HepG2 (cell line): ENCODE measurements around the gene GPATCH3. TPM values are rescaled to one million over a fixed set of nuclear protein-coding genes. Genes with fewer than 3 reads are reported as not detected.

Source experiments
- FOXP1 ChIP-seq, 2 experiments: fragments of 450-650 bp in 1 of 2; IDR thresholded peaks; 2 replicates each; pipeline ENCODE4 v1.6.1; 2017 to 2018; ENCODE audit warnings: antibody characterized with exemption in 1 of 2
- IRX3 ChIP-seq: sonication (generic); formaldehyde crosslinking; IDR thresholded peaks from 2 replicates; pipeline ENCODE4 v1.8.1; 2023; ENCODE audit warnings: mild to moderate bottlenecking, low read depth, missing genetic modification reagents, borderline replicate concordance
- MXI1 ChIP-seq: IDR thresholded peaks from 3 replicates; pipeline ENCODE4 v1.6.1; 2012; ENCODE audit warnings: low read depth, low read length, inconsistent platforms, borderline replicate concordance
- NFE2L2 ChIP-seq: fragments of 150-350 bp; IDR thresholded peaks from 2 replicates; pipeline ENCODE4 v1.6.1; 2014; ENCODE audit warnings: low read length
- ZHX1 ChIP-seq: sonication (generic); formaldehyde crosslinking; IDR thresholded peaks from 2 replicates; pipeline ENCODE4 v1.8.1; 2022; ENCODE audit warnings: low read depth, mild to moderate bottlenecking, missing genetic modification reagents
- polyA plus RNA-seq, 8 experiments: library from polyadenylated mRNA; depleted of rRNA in 3 of 8; stranded (reverse) in 7 of 8; unstranded in 1 of 8; fragments of >200 nt; fragmentation: Illumina TruSeq in 4 of 8; extraction: Trizol in 4 of 8; gene quantifications; 2 replicates each; pipeline versions ENCODE4 v1.2.1 to v1.2.3, GENCODE V29; 2011 to 2016; ENCODE audit warnings: low read depth in 4 of 8, missing spikeins in 1 of 8, mixed read lengths in 1 of 8; ENCODE audit not compliant: insufficient read depth in 1 of 8
- total RNA-seq, 5 experiments: library from RNA; depleted of rRNA; stranded (reverse); fragments of >200 nt; fragmentation: Illumina TruSeq; extraction: Trizol; gene quantifications; 2 replicates each; pipeline ENCODE4 v1.2.3, GENCODE V29; 2016; ENCODE audit warnings: low read depth in 1 of 5
- TF ChIP-seq, protein P1 (sequence below): sonication (generic); formaldehyde crosslinking; IDR thresholded peaks from 2 replicates; pipeline ENCODE4 v1.4.0; 2020; ENCODE audit warnings: mild to moderate bottlenecking, missing genetic modification reagents
- TF ChIP-seq, protein P2 (sequence below): sonication (generic); formaldehyde crosslinking; IDR thresholded peaks from 2 replicates; pipeline ENCODE4 v1.5.1; 2020; ENCODE audit warnings: missing genetic modification reagents, mild to moderate bottlenecking, borderline replicate concordance

Gene GPATCH3
- total and polyA plus RNA-seq, 2 of the 13 experiments (the other 11 are each of a cell fraction or from before 2014, with no cell fraction given) = 8.3 to 11.0 TPM

- TF ChIP-seq, protein P1, sequence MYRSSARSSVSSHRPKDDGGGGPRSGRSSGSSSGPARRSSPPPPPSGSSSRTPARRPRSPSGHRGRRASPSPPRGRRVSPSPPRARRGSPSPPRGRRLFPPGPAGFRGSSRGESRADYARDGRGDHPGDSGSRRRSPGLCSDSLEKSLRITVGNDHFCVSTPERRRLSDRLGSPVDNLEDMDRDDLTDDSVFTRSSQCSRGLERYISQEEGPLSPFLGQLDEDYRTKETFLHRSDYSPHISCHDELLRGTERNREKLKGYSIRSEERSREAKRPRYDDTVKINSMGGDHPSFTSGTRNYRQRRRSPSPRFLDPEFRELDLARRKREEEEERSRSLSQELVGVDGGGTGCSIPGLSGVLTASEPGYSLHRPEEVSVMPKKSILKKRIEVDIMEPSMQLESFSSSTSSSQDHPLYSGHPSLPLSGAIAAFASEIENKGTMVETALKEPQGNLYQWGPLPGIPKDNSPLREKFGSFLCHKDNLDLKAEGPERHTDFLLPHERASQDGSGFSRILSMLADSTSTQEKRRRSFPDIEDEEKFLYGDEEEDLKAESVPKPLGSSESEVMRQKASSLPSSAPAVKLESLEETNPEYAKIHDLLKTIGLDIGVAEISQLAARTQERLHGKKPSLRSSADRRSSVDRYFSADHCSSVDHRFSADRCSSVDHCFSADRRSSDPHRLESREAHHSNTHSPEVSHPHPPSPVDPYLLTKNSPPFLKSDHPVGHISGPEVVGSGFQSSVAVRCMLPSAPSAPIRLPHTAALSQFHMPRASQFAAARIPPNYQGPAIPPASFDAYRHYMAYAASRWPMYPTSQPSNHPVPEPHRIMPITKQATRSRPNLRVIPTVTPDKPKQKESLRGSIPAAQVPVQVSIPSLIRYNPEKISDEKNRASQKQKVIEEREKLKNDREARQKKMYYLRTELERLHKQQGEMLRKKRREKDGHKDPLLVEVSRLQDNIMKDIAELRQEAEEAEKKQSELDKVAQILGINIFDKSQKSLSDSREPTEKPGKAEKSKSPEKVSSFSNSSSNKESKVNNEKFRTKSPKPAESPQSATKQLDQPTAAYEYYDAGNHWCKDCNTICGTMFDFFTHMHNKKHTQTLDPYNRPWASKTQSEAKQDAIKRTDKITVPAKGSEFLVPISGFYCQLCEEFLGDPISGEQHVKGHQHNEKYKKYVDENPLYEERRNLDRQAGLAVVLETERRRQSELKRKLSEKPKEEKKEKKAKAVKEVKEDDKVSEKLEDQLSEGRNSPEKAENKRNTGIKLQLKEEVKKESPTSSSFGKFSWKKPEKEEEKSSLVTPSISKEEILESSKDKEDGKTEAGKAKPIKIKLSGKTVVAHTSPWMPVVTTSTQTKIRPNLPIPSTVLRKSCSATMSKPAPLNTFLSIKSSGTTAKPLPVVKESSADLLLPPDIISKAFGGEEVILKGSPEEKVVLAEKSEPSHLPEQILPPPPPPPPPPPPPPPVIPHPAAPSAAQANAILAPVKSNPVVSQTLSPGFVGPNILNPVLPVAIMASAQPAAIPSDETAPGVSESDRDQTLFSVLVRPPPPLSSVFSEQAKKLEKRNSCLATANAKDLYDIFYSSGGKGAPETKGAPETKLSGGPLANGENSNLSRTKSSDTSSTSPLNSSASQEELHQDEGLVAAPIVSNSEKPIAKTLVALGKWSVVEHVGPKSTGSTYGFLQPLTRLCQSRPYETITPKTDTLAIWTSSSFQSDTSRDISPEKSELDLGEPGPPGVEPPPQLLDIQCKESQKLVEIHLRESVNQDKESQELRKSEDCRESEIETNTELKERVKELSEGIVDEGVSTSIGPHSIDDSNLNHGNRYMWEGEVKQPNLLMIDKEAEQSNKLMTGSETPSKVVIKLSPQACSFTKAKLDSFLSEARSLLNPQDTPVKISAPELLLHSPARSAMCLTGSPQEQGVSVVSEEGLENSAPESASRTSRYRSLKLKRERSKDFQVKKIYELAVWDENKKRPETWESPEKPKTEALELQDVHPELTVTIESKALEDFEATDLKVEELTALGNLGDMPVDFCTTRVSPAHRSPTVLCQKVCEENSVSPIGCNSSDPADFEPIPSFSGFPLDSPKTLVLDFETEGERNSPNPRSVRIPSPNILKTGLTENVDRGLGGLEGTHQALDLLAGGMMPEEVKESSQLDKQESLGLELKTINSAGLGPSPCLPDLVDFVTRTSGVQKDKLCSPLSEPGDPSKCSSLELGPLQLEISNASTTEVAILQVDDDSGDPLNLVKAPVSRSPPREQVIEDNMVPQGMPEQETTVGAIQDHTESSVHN (CRISPR knock-in tag) = no peak; the same call in 1 of the 2 replicates
- TF ChIP-seq ZHX1 (CRISPR knock-in tag) (no peak), MXI1 (peak; percentile 73; the same call in 1 of the 3 replicates), IRX3 (CRISPR knock-in tag) (peak; percentile 16), FOXP1 (IDR thresholded peaks at IDR 0.05) (no peak), FOXP1 (CRISPR knock-in tag; IDR thresholded peaks at IDR 0.05) (no peak), NFE2L2 (no peak)
- TF ChIP-seq, protein P2, sequence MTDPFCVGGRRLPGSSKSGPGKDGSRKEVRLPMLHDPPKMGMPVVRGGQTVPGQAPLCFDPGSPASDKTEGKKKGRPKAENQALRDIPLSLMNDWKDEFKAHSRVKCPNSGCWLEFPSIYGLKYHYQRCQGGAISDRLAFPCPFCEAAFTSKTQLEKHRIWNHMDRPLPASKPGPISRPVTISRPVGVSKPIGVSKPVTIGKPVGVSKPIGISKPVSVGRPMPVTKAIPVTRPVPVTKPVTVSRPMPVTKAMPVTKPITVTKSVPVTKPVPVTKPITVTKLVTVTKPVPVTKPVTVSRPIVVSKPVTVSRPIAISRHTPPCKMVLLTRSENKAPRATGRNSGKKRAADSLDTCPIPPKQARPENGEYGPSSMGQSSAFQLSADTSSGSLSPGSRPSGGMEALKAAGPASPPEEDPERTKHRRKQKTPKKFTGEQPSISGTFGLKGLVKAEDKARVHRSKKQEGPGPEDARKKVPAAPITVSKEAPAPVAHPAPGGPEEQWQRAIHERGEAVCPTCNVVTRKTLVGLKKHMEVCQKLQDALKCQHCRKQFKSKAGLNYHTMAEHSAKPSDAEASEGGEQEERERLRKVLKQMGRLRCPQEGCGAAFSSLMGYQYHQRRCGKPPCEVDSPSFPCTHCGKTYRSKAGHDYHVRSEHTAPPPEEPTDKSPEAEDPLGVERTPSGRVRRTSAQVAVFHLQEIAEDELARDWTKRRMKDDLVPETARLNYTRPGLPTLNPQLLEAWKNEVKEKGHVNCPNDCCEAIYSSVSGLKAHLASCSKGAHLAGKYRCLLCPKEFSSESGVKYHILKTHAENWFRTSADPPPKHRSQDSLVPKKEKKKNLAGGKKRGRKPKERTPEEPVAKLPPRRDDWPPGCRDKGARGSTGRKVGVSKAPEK (CRISPR knock-in tag) = no peak
Measured at GRCh38 chr1:26921540-26922430, 21.5 kb upstream of the GPATCH3 start, which contains the start of gene NUDC (continued).
